IMR-90 (cell line): ENCODE results near the gene ADGRL1.
"Not testable (repeated sequence)": the region's sequence is repeated elsewhere in the genome, so short reads cannot be mapped to it uniquely, and the experiment has no call there.

Experiments
- CTCF ChIP-seq: conservative IDR thresholded peaks from 2 replicates; pipeline ENCODE4 v1.5.1; 2012; ENCODE audit warnings: mild to moderate bottlenecking, low read depth, low read length, improper control_type of control experiment
- FOS ChIP-seq: fragments of 150-350 bp; IDR thresholded peaks from 2 replicates; pipeline ENCODE4 v1.6.1; 2016; ENCODE audit warnings: low read depth, low read length
- MXI1 ChIP-seq: IDR thresholded peaks from 2 replicates; pipeline ENCODE4 v1.6.1; 2012; ENCODE audit warnings: low read depth, mild to moderate bottlenecking, low read length, moderate library complexity, borderline replicate concordance
- POLR2A ChIP-seq: IDR thresholded peaks from 2 replicates; pipeline ENCODE4 v1.6.1; 2012; ENCODE audit warnings: mild to moderate bottlenecking, low read depth, low read length
- RAD21 ChIP-seq: IDR thresholded peaks from 2 replicates; pipeline ENCODE4 v1.6.1; 2012; ENCODE audit warnings: low read length, improper control_type of control experiment

DNA sequence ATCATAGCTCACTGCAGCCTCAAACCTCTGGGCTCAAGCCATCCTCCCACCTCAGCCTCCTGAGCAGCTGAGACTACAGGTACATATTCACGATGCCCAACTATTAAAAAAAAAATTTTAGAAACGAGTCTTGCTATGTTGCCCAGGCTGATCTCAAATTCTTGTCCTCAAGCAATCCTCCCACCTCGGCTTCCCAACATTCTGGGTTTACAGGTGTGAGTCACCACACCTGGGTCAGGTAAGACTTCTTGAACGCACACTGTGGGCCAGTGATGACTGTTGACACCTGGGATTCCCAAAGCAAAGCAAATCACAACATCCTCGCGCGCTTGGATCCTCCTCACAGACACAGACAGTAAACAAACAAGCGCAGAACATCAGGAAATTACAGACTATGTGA is 4.5 kb downstream of the ADGRL1 start:
- TF ChIP-seq CTCF, POLR2A, FOS, RAD21, MXI1: not testable (repeated sequence)
